GM23248 (cell line): ENCODE measurements around the gene PKP1.

Experiments used
- EZH2 ChIP-seq: fragments of 200-600 bp; sonication (generic); IDR thresholded peaks from 2 replicates; pipeline ENCODE4 v1.6.1; 2018; ENCODE audit warnings: antibody characterized with exemption, mild to moderate bottlenecking; ENCODE audit not compliant: insufficient read depth, poor library complexity, severe bottlenecking
- EZH2phosphoT487 ChIP-seq: fragments of 200-600 bp; sonication (generic); IDR thresholded peaks from 2 replicates; pipeline ENCODE4 v1.6.1; 2018; ENCODE audit warnings: antibody characterized with exemption, moderate library complexity, mild to moderate bottlenecking, low read depth; ENCODE audit not compliant: insufficient read depth

GRCh38 chr1:201360901-201361651 is 77.8 kb downstream of the PKP1 start:
- TF ChIP-seq EZH2 = no peak
- no peak for TF ChIP-seq EZH2phosphoT487
